HepG2 (cell line): ENCODE data around the gene BPIFB6. TPM values are rescaled to one million over a fixed set of nuclear protein-coding genes. Genes with fewer than 3 reads are reported as not detected.
A peak's percentile ranks its signal among the peaks of the same experiment; 100 is the strongest.

Source experiments
- ATAC-seq: fragments of 200-7000 bp; cut with Tn5 transposase; 3 replicates; pipeline ENCODE4 v1.9.1; 2020; ENCODE audit warnings: mild to moderate bottlenecking, moderate library complexity
- BruUV-seq: library from RNA; stranded (reverse); fragments of 400-500 nt; replicated peaks from 2 replicates; lab custom pipeline; 2021; lab: Mats Ljungman, UMichigan
- CTCF ChIA-PET: fragments of 300-600 bp; formaldehyde crosslinking; extraction: SDS; loops from one replicate; lab custom pipeline; 2021; ENCODE audit warnings: low total read pairs, inconsistent platforms, low intra/inter-chr PET ratio; lab: Yijun Ruan, JAX
- POLR2A ChIA-PET: fragments of 350-600 bp; sonication (Branson Sonifier 250); formaldehyde crosslinking; loops from one replicate; lab custom pipeline; 2020; ENCODE audit warnings: antibody characterized with exemption, inconsistent platforms; lab: Yijun Ruan, JAX
- DNase-seq: peaks from one replicate; pipeline ENCODE4 v3.0.0-alpha.2; 2015; ENCODE audit warnings: low spot score
- FAIRE-seq: peaks from 3 replicates; lab custom pipeline; 2011; peaks lifted over from hg19 to GRCh38; lab: Jason Lieb, UNC
- H2AFZ ChIP-seq: one replicate; pipeline ENCODE4 v1.6.1; 2011; ENCODE audit warnings: low read length, inconsistent platforms
- H3K27ac ChIP-seq: fragments of 300-600 bp; 3 replicates; pipeline ENCODE4 v1.8.0; 2011; ENCODE audit warnings: mixed run types, mild to moderate bottlenecking, mixed read lengths, low read length, inconsistent platforms; ENCODE audit not compliant: insufficient read depth; ENCODE audit errors: extremely low read length
- H3K27me3 ChIP-seq, 2 experiments: fragments of 200-600 bp in 1 of 2; 2 replicates in 1 of 2; 3 replicates in 1 of 2; pipeline versions ENCODE4 v1.6.0 to v1.8.0; 2011; ENCODE audit warnings: low read length in 2 of 2, mild to moderate bottlenecking in 2 of 2, moderate library complexity in 2 of 2, inconsistent platforms in 1 of 2; ENCODE audit not compliant: insufficient read depth in 2 of 2, control insufficient read depth in 1 of 2
- H3K36me3 ChIP-seq, 2 experiments: fragments of 200-600 bp in 1 of 2; replicated peaks in 1 of 2; 2 replicates in 1 of 2; 3 replicates in 1 of 2; pipeline versions ENCODE4 v1.5.1 to v1.8.0; 2011; ENCODE audit warnings: low read length in 2 of 2, inconsistent platforms in 1 of 2; ENCODE audit not compliant: insufficient read depth in 2 of 2, control insufficient read depth in 1 of 2
- H3K4me1 ChIP-seq: 2 replicates; pipeline ENCODE4 v1.5.1; 2012; ENCODE audit warnings: low read length, inconsistent platforms; ENCODE audit not compliant: insufficient read depth
- H3K4me2 ChIP-seq: 2 replicates; pipeline ENCODE4 v1.6.0; 2011; ENCODE audit warnings: low read depth, low read length, inconsistent platforms
- H3K4me3 ChIP-seq, 3 experiments: fragments of 200-600 bp in 1 of 3; sonication (generic), shearing (Covaris generic) in 1 of 3; replicated peaks in 1 of 3; 2 replicates each; pipeline ENCODE4 v1.5.1; 2011 to 2016; ENCODE audit warnings: low read length in 3 of 3, inconsistent platforms in 2 of 3, low read depth in 2 of 3, mild to moderate bottlenecking in 2 of 3, control low read depth in 1 of 3, mixed read lengths in 1 of 3; ENCODE audit not compliant: insufficient read depth in 1 of 3
- H3K79me2 ChIP-seq: one replicate; pipeline ENCODE4 v1.6.1; 2011; ENCODE audit warnings: low read length, inconsistent platforms; ENCODE audit not compliant: insufficient read depth
- H3K9ac ChIP-seq: 2 replicates; pipeline ENCODE4 v1.6.0; 2011; ENCODE audit warnings: mild to moderate bottlenecking, low read depth, low read length, inconsistent platforms; ENCODE audit not compliant: insufficient read depth
- H3K9me3 ChIP-seq: 2 replicates; pipeline ENCODE4 v1.5.1; 2012; ENCODE audit warnings: mild to moderate bottlenecking, low read length
- H4K20me1 ChIP-seq: 2 replicates; pipeline ENCODE4 v1.6.0; 2011; ENCODE audit warnings: inconsistent platforms, mild to moderate bottlenecking, low read length, moderate library complexity; ENCODE audit not compliant: insufficient read depth
- ADNP ChIP-seq: sonication (generic); formaldehyde crosslinking; IDR thresholded peaks from 2 replicates; pipeline ENCODE4 v1.4.0; 2020; ENCODE audit warnings: missing genetic modification reagents
- FLYWCH1 ChIP-seq: sonication (generic); formaldehyde crosslinking; IDR thresholded peaks from 2 replicates; pipeline ENCODE4 v1.8.1; 2023; ENCODE audit warnings: mild to moderate bottlenecking, missing genetic modification reagents
- HHEX ChIP-seq: IDR thresholded peaks from 2 replicates; pipeline ENCODE4 v1.6.1; 2016; ENCODE audit warnings: control low read depth
- JDP2 ChIP-seq: sonication (generic); formaldehyde crosslinking; IDR thresholded peaks from 2 replicates; pipeline ENCODE4 v1.8.1; 2022; ENCODE audit warnings: missing genetic modification reagents, borderline replicate concordance
- MEIS2 ChIP-seq: sonication (generic); formaldehyde crosslinking; IDR thresholded peaks from 2 replicates; pipeline ENCODE4 v1.9.0; 2021; ENCODE audit warnings: mild to moderate bottlenecking, missing genetic modification reagents
- MLLT10 ChIP-seq: sonication (generic); formaldehyde crosslinking; IDR thresholded peaks from 2 replicates; pipeline ENCODE4 v1.4.0; 2020; ENCODE audit warnings: missing genetic modification reagents
- MYNN ChIP-seq: sonication (generic); formaldehyde crosslinking; IDR thresholded peaks from 2 replicates; pipeline ENCODE4 v1.4.0; 2020; ENCODE audit warnings: mild to moderate bottlenecking, low read depth, missing genetic modification reagents
- MZF1 ChIP-seq: sonication (generic); formaldehyde crosslinking; IDR thresholded peaks from 2 replicates; pipeline ENCODE4 v1.8.1; 2023; ENCODE audit warnings: mild to moderate bottlenecking, missing genetic modification reagents, borderline replicate concordance
- NFYC ChIP-seq: IDR thresholded peaks from 2 replicates; pipeline ENCODE4 v1.6.1; 2016; ENCODE audit warnings: missing genetic modification reagents, missing compliant biosample characterization
- RFX1 ChIP-seq: fragments of 450-650 bp; IDR thresholded peaks from 2 replicates; pipeline ENCODE4 v1.6.1; 2017
- SP140L ChIP-seq: sonication (generic); formaldehyde crosslinking; IDR thresholded peaks from 2 replicates; pipeline ENCODE4 v1.4.0; 2020; ENCODE audit warnings: missing genetic modification reagents, borderline replicate concordance
- SUZ12 ChIP-seq: fragments of 150-350 bp; IDR thresholded peaks from 2 replicates; pipeline ENCODE4 v1.6.1; 2014; ENCODE audit warnings: low read depth, low read length
- TEAD3 ChIP-seq: optimal IDR thresholded peaks from 2 replicates; pipeline ENCODE3; 2016; ENCODE audit warnings: borderline replicate concordance
- ZNF577 ChIP-seq: sonication (generic); formaldehyde crosslinking; IDR thresholded peaks from 2 replicates; pipeline ENCODE4 v1.4.0; 2020; ENCODE audit warnings: mild to moderate bottlenecking, low read depth, missing genetic modification reagents, borderline replicate concordance
- ZNF619 ChIP-seq: sonication (generic); formaldehyde crosslinking; IDR thresholded peaks from 2 replicates; pipeline ENCODE4 v1.4.0; 2020; ENCODE audit warnings: mild to moderate bottlenecking, missing genetic modification reagents
- WGBS: methylation state at CpG from one replicate; pipeline ENCODE4 v1.1.6; 2017; ENCODE audit warnings: low lambda C conversion rate; 5-methylcytosine and 5-hydroxymethylcytosine counted together
- in situ Hi-C: cut with HindIII; loops from 2 replicates; pipeline ENCODE4 v1.10.0; 2017; ENCODE audit warnings: low pct_unique_long_range_greater_than_20kb; ENCODE audit not compliant: extremely low pct_ligation_motif_present
- intact Hi-C: fragments of 100-400 bp; cut with micrococcal nuclease; formaldehyde crosslinking; loops from one replicate; pipeline ENCODE4 v1.10.0; 2022; ENCODE audit not compliant: unreplicated experiment
- polyA plus RNA-seq, 8 experiments: library from polyadenylated mRNA; depleted of rRNA in 3 of 8; stranded (reverse) in 7 of 8; unstranded in 1 of 8; fragments of >200 nt; fragmentation: Illumina TruSeq in 4 of 8; extraction: Trizol in 4 of 8; gene quantifications; 2 replicates each; pipeline versions ENCODE4 v1.2.1 to v1.2.3, GENCODE V29; 2011 to 2016; ENCODE audit warnings: low read depth in 4 of 8, missing spikeins in 1 of 8, mixed read lengths in 1 of 8; ENCODE audit not compliant: insufficient read depth in 1 of 8
- total RNA-seq, 5 experiments: library from RNA; depleted of rRNA; stranded (reverse); fragments of >200 nt; fragmentation: Illumina TruSeq; extraction: Trizol; gene quantifications; 2 replicates each; pipeline ENCODE4 v1.2.3, GENCODE V29; 2016; ENCODE audit warnings: low read depth in 1 of 5
- TF ChIP-seq, protein P1 (sequence below): sonication (generic); formaldehyde crosslinking; IDR thresholded peaks from 2 replicates; pipeline ENCODE4 v1.8.1; 2022; ENCODE audit warnings: low read depth, mild to moderate bottlenecking, missing genetic modification reagents
- TF ChIP-seq, protein P2 (sequence below): sonication (generic); formaldehyde crosslinking; conservative IDR thresholded peaks from 2 replicates; pipeline ENCODE4 v1.5.0; 2020; ENCODE audit warnings: missing genetic modification reagents

The BPIFB6 gene
- total and polyA plus RNA-seq, 2 of the 13 experiments (the other 11 are each of a cell fraction or from before 2014, with no cell fraction given), result 0.13 to 1.7 TPM

DNA sequence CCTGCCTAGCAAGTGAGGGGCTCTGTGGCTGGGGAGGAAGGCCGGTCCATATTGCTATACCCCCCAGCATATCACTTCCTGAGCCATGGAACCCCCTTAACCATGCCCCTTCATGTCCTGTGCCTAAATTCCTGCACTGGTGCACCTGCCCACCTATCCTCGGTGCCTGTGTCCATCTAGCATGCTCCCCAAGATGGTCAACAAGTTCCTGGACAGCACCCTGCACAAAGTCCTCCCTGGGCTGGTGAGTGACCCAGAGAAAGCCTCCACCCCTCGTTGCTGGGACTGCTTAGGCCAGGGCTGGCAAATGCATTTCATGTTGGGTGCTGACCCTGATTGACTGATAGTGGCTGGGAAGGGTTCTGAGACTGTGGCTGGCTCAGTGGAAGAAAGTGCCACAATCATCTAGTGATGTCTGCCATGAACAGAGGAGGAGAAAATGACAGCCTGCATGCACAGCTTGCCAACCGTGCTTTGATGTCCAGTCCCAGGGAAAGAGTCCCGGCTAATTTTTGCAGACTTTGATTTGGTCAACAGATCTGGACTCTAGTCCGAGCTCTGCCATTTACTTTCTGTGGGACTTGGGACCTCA lies 3.5 kb downstream of the BPIFB6 start (continued):
- TF ChIP-seq, protein P1, sequence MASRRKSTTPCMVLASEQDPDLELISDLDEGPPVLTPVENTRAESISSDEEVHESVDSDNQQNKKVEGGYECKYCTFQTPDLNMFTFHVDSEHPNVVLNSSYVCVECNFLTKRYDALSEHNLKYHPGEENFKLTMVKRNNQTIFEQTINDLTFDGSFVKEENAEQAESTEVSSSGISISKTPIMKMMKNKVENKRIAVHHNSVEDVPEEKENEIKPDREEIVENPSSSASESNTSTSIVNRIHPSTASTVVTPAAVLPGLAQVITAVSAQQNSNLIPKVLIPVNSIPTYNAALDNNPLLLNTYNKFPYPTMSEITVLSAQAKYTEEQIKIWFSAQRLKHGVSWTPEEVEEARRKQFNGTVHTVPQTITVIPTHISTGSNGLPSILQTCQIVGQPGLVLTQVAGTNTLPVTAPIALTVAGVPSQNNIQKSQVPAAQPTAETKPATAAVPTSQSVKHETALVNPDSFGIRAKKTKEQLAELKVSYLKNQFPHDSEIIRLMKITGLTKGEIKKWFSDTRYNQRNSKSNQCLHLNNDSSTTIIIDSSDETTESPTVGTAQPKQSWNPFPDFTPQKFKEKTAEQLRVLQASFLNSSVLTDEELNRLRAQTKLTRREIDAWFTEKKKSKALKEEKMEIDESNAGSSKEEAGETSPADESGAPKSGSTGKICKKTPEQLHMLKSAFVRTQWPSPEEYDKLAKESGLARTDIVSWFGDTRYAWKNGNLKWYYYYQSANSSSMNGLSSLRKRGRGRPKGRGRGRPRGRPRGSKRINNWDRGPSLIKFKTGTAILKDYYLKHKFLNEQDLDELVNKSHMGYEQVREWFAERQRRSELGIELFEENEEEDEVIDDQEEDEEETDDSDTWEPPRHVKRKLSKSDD (CRISPR knock-in tag), result no peak
- TF ChIP-seq MLLT10 (CRISPR knock-in tag) (no peak), MEIS2 (CRISPR knock-in tag) (0 out of 2 replicates have a peak, but pooled peaks have one; percentile 23), NFYC (CRISPR knock-in tag) (no peak)

DNA sequence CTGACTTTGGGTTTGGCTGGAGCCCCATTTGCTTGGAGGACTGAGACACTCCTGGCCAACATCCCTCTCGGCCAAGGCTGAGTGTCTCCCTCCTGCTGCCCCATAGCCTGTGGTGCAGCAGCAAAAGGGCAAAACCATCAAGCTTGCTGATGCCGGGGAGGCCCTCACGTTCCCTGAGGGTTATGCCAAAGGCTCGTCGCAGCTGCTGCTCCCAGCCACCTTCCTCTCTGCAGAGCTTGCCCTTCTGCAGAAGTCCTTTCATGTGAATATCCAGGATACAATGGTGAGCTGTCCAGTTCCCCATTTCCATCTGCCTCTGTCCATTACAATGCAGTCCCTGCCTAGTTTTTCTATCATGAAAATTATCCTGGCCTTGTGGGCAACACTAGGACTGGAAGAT lies 6.0 kb downstream of the BPIFB6 start:
- no peak for DNase-seq
- no peaks in the 10 kb centered on the region for H4K20me1 ChIP-seq
- H2AFZ ChIP-seq, result no peak overlapping the region
- H3K9ac ChIP-seq, result no peak overlapping the region
- TF ChIP-seq ADNP (no peak), FLYWCH1 (CRISPR knock-in tag) (no peak), TEAD3 (no peak), MZF1 (CRISPR knock-in tag) (no peak), JDP2 (CRISPR knock-in tag) (no peak), ZNF619 (CRISPR knock-in tag) (no peak), SUZ12 (no peak), RFX1 (no peak), MYNN (CRISPR knock-in tag) (no peak), ZNF577 (no peak), HHEX (CRISPR knock-in tag) (no peak), SP140L (CRISPR knock-in tag) (no peak)
- TF ChIP-seq, protein P2, sequence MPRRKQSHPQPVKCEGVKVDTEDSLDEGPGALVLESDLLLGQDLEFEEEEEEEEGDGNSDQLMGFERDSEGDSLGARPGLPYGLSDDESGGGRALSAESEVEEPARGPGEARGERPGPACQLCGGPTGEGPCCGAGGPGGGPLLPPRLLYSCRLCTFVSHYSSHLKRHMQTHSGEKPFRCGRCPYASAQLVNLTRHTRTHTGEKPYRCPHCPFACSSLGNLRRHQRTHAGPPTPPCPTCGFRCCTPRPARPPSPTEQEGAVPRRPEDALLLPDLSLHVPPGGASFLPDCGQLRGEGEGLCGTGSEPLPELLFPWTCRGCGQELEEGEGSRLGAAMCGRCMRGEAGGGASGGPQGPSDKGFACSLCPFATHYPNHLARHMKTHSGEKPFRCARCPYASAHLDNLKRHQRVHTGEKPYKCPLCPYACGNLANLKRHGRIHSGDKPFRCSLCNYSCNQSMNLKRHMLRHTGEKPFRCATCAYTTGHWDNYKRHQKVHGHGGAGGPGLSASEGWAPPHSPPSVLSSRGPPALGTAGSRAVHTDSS, result no peak
- ChIA-PET POLR2A (no interaction called here), CTCF (no interaction called here)
- peaks cover 30% of the 10 kb centered on the region for H3K4me1 ChIP-seq
- no peaks in the 10 kb centered on the region for H3K79me2 ChIP-seq
- in situ Hi-C loops, result no loop called here
- no peak overlapping the region for H3K4me2 ChIP-seq
- no peak for ATAC-seq
- no peak for FAIRE-seq
- intact Hi-C loops, result no loop called here
- BruUV-seq, result no TSS peak
- no peak overlapping the region for H3K27ac ChIP-seq
- peaks cover 1 to 4% of the 10 kb centered on the region in 2 experiments; a peak in 2 of 5 replicates for H3K27me3 ChIP-seq
- 19% methylated on average over 5 of the region's 5 CpGs for WGBS
- H3K9me3 ChIP-seq, result no peaks in the 10 kb centered on the region
- no peak overlapping the region for H3K4me3 ChIP-seq
- H3K36me3 ChIP-seq, result no peaks in the 10 kb centered on the region
